CD4-positive, alpha-beta T cell treated with Interleukin-17A for 1 hour (primary cell): ENCODE results near the gene RAB24.
"Not testable (repeated sequence)": the region's sequence is repeated elsewhere in the genome, so short reads cannot be mapped to it uniquely, and the experiment has no call there.

Experiments used
- DNase-seq: peaks from one replicate; pipeline ENCODE4 v3.0.0-alpha.2; 2020

Gene RAB24

GRCh38 chr5:177303121-177303924 lies at the start of gene RAB24, which contains the start of gene PRELID1:
Gene RAB24 (minus strand): TSS chr5:177303719. CDS start chr5:177303288, 431 bp downstream.
Gene PRELID1 (plus strand): TSS chr5:177303799. CDS start chr5:177303986, 187 bp downstream.
- peak; percentile 88 for DNase-seq

DNA sequence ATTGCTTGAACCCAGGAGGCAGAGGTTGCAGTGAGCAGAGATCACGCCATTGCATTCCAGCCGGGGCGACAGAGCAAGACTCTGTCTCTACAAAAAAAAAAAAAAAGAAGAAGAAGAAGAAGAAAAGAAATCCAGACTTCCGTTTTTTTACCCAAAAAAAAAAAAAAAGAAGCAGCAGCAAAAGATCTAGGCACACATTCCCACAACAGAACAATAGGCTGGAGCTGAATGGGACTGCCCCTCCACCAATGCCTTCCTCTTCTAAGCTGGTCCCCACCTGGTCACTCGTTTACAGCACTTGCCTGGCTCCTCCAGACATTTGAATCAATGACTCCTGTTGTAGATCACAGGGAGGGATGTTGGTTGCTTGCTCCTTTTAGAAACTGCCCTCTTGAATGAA lies 49.6 kb upstream of the RAB24 start:
- no peak for DNase-seq

- peak; percentile 95 for DNase-seq
Measured at GRCh38 chr5:177351392-177352329, 48.1 kb upstream of the RAB24 start, which contains the start of gene LMAN2. Gene LMAN2 (minus strand): TSS chr5:177351668. CDS start chr5:177351647, 21 bp downstream.

GRCh38 chr5:177350776-177351391 lies 47.4 kb upstream of the RAB24 start:
- DNase-seq, result no peak

DNA sequence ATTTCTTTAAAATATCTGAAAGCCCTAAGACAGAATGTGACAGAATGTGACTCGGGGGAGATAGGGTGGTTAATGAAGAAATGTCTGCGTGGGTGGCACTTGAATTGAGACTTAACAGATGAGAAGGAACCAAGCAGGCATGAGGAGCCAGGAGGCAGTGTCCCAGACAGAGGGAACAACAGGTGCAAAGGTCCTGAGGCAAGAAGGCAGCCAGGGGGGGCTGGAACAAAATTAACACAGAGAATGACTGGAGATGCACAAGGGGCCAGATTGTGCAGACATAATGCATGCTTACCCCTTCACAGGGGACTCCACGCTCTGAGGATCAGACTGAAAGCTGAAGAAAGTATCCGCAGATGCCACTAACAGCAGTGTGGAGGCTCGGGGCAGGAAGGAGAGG lies 46.2 kb upstream of the RAB24 start:
- no peak for DNase-seq

DNA sequence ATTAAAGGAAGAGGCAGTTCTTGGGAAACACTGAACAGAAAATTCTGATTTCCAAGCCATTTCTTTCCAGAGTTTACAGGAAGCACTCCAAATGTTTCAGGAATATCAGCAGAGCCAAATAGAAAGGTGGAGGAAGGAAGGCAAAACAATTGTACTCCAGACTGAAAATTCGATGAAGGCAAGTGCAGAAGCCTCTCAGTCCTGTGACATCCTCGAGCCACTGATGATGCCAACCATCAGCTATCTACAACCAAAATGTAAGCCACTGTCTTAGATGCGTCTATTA lies 45.8 kb upstream of the RAB24 start:
- no peak for DNase-seq

DNA sequence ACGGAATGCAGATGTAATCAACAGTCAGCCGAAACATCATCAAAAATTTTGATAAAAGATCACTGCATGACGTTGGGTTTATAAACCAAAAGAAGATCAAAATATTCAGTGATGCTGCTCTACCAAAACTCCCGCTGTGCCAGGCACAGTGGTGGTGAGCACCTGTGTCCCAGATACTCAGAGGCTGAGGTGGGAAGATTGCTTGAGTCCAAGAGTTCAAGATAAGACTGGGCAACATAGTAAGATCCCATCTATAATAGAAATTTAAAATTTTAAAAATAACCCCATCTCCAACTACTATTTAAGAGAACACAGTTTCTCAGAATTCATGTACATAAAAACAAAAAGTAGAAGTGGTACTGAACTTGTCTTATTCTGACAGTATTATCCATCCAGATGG lies 44.2 kb upstream of the RAB24 start:
- DNase-seq, result no peak

DNA sequence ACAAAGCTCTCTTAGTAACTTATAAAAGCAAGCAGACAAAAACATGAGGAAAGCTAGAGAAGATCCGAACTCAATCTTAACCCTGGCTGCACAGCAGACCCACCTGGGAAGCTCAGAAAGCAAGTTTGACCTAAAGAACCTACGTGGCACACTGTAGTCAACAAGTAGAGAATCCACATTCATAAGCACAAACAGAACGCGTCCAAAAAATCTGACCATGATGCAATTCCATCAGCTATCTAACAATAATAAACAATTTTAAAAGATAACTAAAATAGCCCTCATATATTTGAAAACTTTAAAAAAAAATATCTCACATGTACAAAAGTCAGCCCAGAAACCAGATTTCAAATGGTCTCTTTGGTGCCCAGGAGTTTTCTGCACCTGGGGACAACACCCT lies 43.3 kb upstream of the RAB24 start:
- no peak for DNase-seq

- no peak for DNase-seq
Measured at GRCh38 chr5:177344891-177345290, 41.4 kb upstream of the RAB24 start.

DNA sequence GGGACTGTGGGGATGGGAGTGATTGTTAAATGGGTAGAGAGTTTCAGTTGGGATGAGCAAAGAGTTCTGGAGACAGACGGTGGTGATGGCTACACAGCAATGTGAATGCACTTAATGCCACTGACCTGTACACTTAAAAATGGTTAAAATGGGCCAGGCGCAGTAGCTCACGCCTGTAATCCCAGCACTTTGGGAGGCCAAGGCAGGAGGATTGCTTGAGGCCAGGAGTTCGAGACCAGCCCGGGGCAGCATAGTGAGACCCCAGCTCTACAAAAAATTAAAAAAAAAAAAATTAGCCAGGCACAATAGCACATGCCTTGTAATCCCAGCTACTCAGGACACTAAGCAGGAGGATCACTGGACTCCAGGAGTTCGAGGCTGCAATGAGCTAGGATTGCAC lies 40.3 kb upstream of the RAB24 start:
- DNase-seq, result no peak

DNA sequence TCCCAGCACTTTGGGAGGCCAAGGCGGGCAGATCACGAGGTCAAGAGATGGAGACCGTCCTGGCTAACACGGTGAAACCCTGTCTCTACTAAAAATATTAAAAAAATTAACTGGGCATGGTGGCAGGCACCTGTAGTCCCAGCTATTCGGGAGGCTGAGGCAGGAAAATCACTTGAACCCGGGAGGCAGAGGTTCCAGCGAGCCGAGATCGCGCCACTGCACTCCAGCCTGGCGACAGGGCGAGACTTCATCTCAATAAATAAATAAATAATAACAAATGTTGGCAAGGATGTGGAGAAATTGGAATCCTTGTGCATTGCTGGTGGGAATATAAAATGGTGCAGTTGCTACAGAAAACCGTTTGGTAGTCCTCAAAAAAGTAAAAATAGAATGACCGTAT lies 39.5 kb upstream of the RAB24 start:
- not testable (repeated sequence) for DNase-seq

DNA sequence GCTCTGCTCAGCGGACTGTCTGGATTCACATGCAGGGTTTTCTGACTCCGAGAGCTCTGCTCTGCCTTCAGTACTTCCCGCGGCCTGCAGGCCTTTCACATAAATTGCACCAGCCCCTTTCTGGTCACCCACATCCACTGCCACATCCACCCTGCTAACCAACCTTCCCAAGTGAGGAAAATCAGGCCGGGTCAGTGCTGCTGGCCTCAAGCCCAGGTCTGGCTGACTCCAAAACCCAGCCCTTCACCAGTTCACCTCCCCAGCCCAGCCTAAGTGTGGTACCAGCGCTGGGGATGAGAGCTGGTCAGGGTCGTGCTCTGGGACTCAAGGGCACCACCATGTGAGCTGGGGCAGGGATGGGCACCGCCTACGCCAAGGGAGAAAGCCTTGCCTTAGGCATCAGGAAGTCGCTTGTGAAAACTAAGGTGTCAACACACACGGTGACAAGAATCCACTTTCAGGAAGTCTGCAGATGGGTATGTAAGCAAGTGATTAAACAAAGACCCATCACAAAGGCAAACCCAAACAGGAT lies 35.7 kb upstream of the RAB24 start:
- DNase-seq, result no peak

DNA sequence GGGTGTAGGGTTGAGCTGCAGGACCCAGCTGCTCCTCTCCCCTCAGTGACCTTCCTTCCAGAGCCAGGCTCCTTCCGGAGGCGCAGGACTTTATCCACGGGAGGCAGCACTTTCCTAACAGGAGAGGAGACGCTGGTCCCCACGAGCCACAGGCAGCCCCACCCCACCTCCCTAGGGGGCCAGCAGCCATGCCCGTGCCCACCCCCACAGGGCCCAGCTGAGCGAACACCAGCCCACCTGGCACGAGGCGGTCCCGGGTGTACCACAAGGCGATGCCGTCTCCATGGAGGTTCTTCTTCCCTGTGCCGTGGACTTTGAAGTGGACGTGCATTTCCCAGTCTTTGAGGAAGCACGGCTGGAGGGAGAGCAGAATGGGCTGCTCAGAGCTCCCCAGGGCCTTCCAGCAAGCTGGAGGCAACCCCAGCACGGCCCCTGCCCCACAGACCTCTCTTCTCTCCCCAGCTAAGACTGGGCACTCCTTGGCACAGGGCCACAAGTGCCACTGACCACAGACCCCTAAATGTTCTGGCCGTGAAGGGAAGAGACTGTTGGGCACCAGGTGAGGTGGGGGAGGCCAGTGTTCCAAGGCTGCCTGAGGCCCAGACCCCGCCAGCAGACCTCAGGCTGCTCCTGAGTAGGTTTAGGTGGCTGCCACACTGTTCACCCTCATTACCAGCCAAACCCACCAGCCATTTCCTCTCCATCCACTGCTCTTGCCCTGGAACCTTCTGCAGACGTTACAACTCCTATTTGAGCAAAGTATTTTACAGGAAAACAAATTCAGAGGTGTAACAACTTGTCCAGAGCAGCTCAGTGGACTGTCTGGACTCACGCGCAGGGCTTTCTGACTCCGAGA lies 35.0 kb upstream of the RAB24 start:
- DNase-seq, result no peak

DNA sequence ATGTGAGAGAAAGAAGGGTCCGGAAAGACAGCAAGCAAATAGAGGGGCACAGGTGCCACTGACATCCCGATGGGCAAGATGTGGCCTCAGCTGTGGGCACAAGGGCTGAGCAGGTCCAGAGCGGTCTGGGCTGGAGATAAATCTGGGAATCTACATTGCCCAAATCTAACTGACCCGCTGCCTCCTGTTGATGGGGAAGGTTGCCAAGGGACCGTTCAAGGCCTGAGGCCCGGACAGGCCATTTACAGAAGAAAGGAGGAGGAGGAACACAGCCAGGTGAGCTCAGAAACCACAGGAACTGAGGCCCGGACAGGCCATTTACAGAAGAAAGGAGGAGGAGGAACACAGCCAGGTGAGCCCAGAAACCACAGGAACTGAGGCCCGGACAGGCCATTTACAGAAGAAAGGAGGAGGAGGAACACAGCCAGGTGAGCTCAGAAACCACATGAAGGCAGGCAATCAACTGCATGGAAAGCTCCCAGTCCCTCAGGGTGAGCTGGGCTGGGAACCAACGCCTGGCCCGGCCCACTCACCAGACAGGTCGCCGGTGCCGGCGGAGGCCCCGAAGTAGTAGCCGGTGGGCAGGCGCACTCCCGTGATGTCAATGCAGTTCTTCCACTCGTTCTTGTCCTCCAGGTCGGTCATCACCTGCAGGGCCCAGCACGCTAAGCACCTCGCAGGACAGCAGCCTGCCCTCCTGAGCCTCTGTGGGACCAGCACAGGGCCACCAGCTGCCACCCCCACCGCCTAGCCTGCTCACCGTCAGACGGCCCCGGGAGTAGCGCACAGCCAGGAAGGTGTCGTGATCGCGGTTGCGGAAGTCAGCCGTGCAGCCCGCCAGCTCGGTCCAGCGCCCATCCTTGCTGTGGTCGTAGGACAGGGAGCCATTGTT lies 33.3 kb upstream of the RAB24 start:
- DNase-seq, result no peak

DNA sequence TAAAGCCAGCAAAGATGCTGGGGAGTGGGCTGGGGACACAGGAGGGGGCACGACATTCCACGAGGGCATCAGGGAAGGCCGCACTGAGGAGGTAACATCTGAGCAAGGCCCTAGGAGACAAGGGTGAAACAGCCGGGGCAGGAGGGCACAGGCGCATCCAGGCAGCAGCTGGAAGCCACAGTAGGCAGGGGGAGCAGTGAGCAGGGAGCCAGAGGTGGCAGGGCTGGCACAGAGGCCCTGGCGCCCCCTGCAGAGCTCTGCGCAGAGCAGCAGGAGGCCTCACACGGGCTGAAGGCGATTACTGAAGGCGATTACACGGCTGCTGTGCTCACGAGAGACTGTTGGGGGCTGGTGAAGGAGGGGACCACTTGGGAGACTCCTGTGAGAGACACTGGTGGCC lies 32.6 kb upstream of the RAB24 start:
- peak; percentile 15 for DNase-seq

GRCh38 chr5:177335701-177336065 lies 32.2 kb upstream of the RAB24 start:
- no peak for DNase-seq

DNA sequence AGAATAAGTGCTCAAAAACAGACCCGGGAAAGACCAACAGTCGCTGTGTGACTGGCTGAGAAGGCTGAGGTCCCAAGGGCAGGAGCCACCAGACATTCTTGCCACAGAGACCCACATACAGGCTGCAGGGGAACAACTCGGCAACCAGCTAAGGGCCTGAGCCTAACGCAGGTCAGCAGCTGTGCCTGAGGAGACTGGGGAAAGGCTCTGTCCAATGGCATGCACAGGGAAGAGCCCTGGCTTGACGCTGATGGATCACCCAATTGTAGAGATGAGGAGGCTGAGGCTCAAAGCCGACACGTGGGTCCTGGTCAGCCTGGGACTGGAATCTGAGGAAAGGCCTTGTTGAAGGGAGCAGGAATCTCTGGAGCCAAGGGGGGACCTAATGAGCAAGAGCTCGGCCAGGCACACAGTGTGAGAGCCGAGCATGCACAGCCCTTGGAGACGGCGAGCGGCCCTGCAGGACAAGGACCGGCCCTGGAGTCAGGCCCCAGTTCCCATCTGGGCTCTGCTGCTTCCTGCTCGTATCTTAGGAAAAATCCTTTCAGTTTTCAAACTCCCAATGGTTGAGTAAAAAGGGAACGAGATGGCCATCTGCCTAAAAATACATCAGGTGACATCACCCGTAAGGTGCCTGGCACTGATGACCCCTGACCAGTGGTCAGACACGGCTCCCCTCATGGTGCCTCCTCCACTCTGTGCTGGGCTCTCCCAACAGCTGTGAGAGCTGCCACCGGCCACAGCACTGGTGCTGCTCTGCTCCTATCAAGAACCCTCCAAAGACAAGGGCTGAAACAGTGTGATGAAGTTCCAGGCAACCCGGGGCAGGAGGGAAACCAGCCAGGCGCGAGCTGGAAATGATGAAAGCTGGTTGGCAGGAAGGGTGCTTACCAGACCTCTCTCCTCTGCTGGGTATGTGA lies 31.5 kb upstream of the RAB24 start:
- no peak for DNase-seq

DNA sequence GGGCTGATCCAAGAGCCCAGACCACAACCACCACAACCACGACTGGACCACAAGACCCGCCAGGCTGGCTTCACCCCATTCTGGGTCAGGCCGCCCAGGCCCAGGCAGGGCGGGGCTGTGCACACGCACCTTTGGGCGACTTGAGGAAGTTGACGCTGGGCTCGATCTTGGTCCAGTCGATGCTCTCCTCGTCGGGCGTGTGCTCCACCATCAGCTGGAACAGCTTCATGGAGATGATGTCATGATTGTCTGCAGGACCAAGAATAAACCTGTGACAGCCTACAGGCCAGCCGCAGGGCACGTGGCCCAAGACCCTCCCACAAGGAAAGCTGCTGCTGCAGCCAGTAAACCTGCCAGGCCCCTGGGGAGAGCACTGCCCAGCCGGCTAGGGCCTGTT lies 30.6 kb upstream of the RAB24 start:
- no peak for DNase-seq

- no peak for DNase-seq
Measured at GRCh38 chr5:177333420-177334154, 30.1 kb upstream of the RAB24 start.
